ENCODE measurements around the gene DNAJC16.

DNA sequence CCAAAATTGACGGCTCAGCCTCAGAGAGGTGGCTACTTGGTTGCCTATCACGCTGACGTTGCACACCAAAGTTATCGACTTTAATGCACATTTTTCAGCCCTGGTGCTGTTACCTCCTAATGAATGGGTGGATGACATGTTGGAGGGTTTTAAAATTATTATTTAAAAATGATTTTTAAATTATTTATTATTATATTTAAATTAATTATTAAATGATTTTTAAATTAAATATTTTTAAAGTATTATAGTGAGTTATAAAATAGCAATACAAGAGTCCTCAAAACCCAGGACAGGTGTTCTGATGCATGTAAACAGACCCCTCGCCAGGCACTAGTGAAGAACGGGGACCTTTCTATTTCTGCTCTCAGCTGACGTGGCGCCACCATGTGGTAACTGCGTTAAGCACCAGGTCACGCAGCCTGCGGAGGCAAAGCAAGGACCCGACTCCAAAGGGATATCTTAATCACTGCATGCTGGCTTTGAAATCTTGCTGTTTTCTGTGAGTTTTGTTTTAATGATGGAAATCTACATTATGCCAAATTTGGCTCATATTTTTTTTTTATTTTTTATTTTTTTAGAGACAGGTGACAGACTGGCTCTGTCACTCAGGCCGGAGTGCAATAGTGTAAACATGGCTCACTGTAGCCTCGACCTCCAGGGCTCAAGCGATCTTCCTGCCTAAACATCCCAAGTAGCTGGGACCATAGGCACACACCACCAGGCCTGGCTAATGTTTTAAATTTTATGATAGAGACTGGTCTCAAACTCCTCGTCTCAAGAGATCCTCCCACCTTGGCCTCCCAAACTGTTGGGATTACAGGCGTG, 25.2 kb upstream of the DNAJC16 start:
- TF ChIP-seq, protein P1, sequence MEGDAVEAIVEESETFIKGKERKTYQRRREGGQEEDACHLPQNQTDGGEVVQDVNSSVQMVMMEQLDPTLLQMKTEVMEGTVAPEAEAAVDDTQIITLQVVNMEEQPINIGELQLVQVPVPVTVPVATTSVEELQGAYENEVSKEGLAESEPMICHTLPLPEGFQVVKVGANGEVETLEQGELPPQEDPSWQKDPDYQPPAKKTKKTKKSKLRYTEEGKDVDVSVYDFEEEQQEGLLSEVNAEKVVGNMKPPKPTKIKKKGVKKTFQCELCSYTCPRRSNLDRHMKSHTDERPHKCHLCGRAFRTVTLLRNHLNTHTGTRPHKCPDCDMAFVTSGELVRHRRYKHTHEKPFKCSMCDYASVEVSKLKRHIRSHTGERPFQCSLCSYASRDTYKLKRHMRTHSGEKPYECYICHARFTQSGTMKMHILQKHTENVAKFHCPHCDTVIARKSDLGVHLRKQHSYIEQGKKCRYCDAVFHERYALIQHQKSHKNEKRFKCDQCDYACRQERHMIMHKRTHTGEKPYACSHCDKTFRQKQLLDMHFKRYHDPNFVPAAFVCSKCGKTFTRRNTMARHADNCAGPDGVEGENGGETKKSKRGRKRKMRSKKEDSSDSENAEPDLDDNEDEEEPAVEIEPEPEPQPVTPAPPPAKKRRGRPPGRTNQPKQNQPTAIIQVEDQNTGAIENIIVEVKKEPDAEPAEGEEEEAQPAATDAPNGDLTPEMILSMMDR (conservative IDR thresholded peaks at IDR 0.05; ENCODE audit: low read depth, low read length) = peak; percentile 67
- TF ChIP-seq POLR2A (IDR thresholded peaks at IDR 0.05; ENCODE audit: low read depth, low read length) (no peak), MXI1 (IDR thresholded peaks at IDR 0.05; ENCODE audit: borderline replicate concordance, low read depth, low read length) (no peak), CEBPB (IDR thresholded peaks at IDR 0.05; ENCODE audit: low read depth, low read length) (no peak), RFX5 (IDR thresholded peaks at IDR 0.05; ENCODE audit: low read depth, low read length) (no peak)
- TF ChIP-seq, protein P2, sequence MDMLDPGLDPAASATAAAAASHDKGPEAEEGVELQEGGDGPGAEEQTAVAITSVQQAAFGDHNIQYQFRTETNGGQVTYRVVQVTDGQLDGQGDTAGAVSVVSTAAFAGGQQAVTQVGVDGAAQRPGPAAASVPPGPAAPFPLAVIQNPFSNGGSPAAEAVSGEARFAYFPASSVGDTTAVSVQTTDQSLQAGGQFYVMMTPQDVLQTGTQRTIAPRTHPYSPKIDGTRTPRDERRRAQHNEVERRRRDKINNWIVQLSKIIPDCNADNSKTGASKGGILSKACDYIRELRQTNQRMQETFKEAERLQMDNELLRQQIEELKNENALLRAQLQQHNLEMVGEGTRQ (IDR thresholded peaks at IDR 0.05; ENCODE audit: low read depth, low read length) = no peak

Data from IMR-90 (cell line).